CD14-positive monocyte (primary cell): ENCODE measurements around the gene C1orf185. TPM values are rescaled to one million over a fixed set of nuclear protein-coding genes. Genes with fewer than 3 reads are reported as not detected.

Source experiments
- DNase-seq, 3 donors: peaks; one replicate each; pipeline ENCODE4 v3.0.0-alpha.2; 2011 to 2022
- H2AFZ ChIP-seq: 2 replicates; pipeline ENCODE4 v1.6.0; 2012; ENCODE audit warnings: mild to moderate bottlenecking, low read depth, low read length, inconsistent platforms; ENCODE audit not compliant: insufficient read depth, poor library complexity, severe bottlenecking
- H3K27ac ChIP-seq, 2 donors: 1 replicate in 1 of 2; 2 replicates in 1 of 2; pipeline ENCODE4 v1.5.1; 2012 to 2013; ENCODE audit warnings: low read length in 2 of 2, control low read depth in 1 of 2, inconsistent platforms in 1 of 2, low read depth in 1 of 2, mild to moderate bottlenecking in 1 of 2
- H3K27me3 ChIP-seq, 2 donors: one replicate each; pipeline versions ENCODE4 v1.6.0 to v1.6.1; 2011 to 2013; ENCODE audit warnings: low read length in 2 of 2; ENCODE audit not compliant: control insufficient read depth in 2 of 2, insufficient read depth in 2 of 2
- H3K36me3 ChIP-seq, 2 donors: replicated peaks in 1 of 2; 1 replicate in 1 of 2; 2 replicates in 1 of 2; pipeline versions ENCODE4 v1.5.1 to v1.6.1; 2012 to 2013; ENCODE audit warnings: low read length in 2 of 2, control low read depth in 1 of 2, inconsistent platforms in 1 of 2, mild to moderate bottlenecking in 1 of 2; ENCODE audit not compliant: insufficient read depth in 2 of 2, control insufficient read depth in 1 of 2
- H3K4me1 ChIP-seq, 2 donors: 1 replicate in 1 of 2; 2 replicates in 1 of 2; pipeline versions ENCODE4 v1.5.1 to v1.6.1; 2012 to 2013; ENCODE audit warnings: low read length in 2 of 2, control low read depth in 1 of 2, inconsistent platforms in 1 of 2, mild to moderate bottlenecking in 1 of 2, moderate library complexity in 1 of 2; ENCODE audit not compliant: insufficient read depth in 2 of 2, control insufficient read depth in 1 of 2
- H3K4me2 ChIP-seq: replicated peaks from 2 replicates; pipeline ENCODE3; 2012; ENCODE audit warnings: low read length, moderate library complexity, mild to moderate bottlenecking; ENCODE audit not compliant: poor library complexity, severe bottlenecking; ENCODE audit errors: extremely low read depth
- H3K4me3 ChIP-seq, 3 experiments: fragments of 200-600 bp in 1 of 3; sonication (generic) in 1 of 3; replicated peaks in 1 of 3; 1 replicate in 2 of 3; 2 replicates in 1 of 3; pipeline ENCODE4 v1.5.1; 2011 to 2013; ENCODE audit warnings: low read length in 3 of 3, mild to moderate bottlenecking in 3 of 3, control low read depth in 2 of 3, low read depth in 2 of 3, inconsistent platforms in 1 of 3, moderate library complexity in 1 of 3
- H3K79me2 ChIP-seq: 2 replicates; pipeline ENCODE4 v1.6.0; 2012; ENCODE audit warnings: mild to moderate bottlenecking, control low read depth, inconsistent platforms, low read length, moderate library complexity; ENCODE audit not compliant: insufficient read depth
- H3K9ac ChIP-seq: 2 replicates; pipeline ENCODE4 v1.6.0; 2017; ENCODE audit warnings: low read length, mild to moderate bottlenecking; ENCODE audit not compliant: insufficient read depth, poor library complexity, severe bottlenecking
- H3K9me3 ChIP-seq, 2 donors: replicated peaks in 1 of 2; 1 replicate in 1 of 2; 2 replicates in 1 of 2; pipeline versions ENCODE4 v1.5.1 to v1.6.1; 2012 to 2013; ENCODE audit warnings: low read length in 2 of 2, control low read depth in 1 of 2; ENCODE audit not compliant: control insufficient read depth in 1 of 2, insufficient read depth in 1 of 2
- H4K20me1 ChIP-seq: 2 replicates; pipeline ENCODE4 v1.6.0; 2012; ENCODE audit warnings: mild to moderate bottlenecking, low read length, control low read depth, moderate library complexity; ENCODE audit not compliant: insufficient read depth
- H3K27ac Mint-ChIP-seq, 7 donors: one replicate each; pipeline ENCODE4 v1.8.0; 2020; ENCODE audit warnings: mild to moderate bottlenecking in 7 of 7, mixed read lengths in 7 of 7, moderate library complexity in 6 of 7, inconsistent platforms in 2 of 7
- H3K27me3 Mint-ChIP-seq, 3 donors: one replicate each; pipeline ENCODE4 v1.8.0; 2021 to 2022; ENCODE audit warnings: low read depth in 3 of 3, mild to moderate bottlenecking in 3 of 3, mixed read lengths in 3 of 3, moderate library complexity in 3 of 3, inconsistent platforms in 1 of 3
- H3K36me3 Mint-ChIP-seq, 2 donors: one replicate each; pipeline ENCODE4 v1.8.0; 2020; ENCODE audit warnings: mixed read lengths in 2 of 2, inconsistent platforms in 1 of 2, mild to moderate bottlenecking in 1 of 2
- H3K4me1 Mint-ChIP-seq: one replicate; pipeline ENCODE4 v1.8.0; 2020; ENCODE audit warnings: mild to moderate bottlenecking, mixed read lengths
- H3K4me3 Mint-ChIP-seq, 2 donors: one replicate each; pipeline ENCODE4 v1.8.0; 2020; ENCODE audit warnings: mild to moderate bottlenecking in 2 of 2, mixed read lengths in 2 of 2, moderate library complexity in 1 of 2
- H3K9me3 Mint-ChIP-seq, 7 donors: one replicate each; pipeline ENCODE4 v1.8.0; 2020 to 2022; ENCODE audit warnings: mixed read lengths in 7 of 7, mild to moderate bottlenecking in 6 of 7, moderate library complexity in 6 of 7, inconsistent platforms in 2 of 7
- CTCF ChIP-seq: fragments of 200-600 bp; IDR thresholded peaks from one replicate; pipeline ENCODE4 v1.8.0; 2022; ENCODE audit warnings: antibody characterized with exemption, mild to moderate bottlenecking
- WGBS: methylation state at CpG from one replicate; pipeline ENCODE4 v1.1.5; 2013; ENCODE audit warnings: missing lambda C conversion rate; ENCODE audit not compliant: insufficient coverage; 5-methylcytosine and 5-hydroxymethylcytosine counted together
- intact Hi-C, 2 donors: fragments of 100-400 bp; cut with micrococcal nuclease; formaldehyde crosslinking; loops; one replicate each; pipeline versions ENCODE4 v1.15.0 to v1.15.1; 2023
- polyA plus RNA-seq, 3 donors: library from polyadenylated mRNA; depleted of rRNA in 1 of 3; unstranded in 2 of 3; stranded (reverse) in 1 of 3; fragments of 300-500 nt in 2 of 3; fragments of >200 nt in 1 of 3; fragmentation: Illumina TruSeq in 2 of 3; gene quantifications; 1 replicate in 2 of 3; 2 replicates in 1 of 3; pipeline ENCODE4 v1.2.3, GENCODE V29; 2012 to 2021

The C1orf185 gene
- polyA plus RNA-seq, 3 donors = not detected

GRCh38 chr1:51086496-51087271 lies 15.3 kb upstream of the C1orf185 start:
- TF ChIP-seq CTCF = no peak
- no peak overlapping the region for H3K4me2 ChIP-seq
- no peak overlapping the region for H2AFZ ChIP-seq
- no peaks in the 10 kb centered on the region for H3K4me1 ChIP-seq
- WGBS = 93% methylated on average over 3 of the region's 3 CpGs
- DNase-seq = no peak
- Mint-ChIP-seq H3K27me3 (peaks cover 14 to 44% (median 27%) of the 10 kb centered on the region in 3 donors), H3K9me3 (peaks cover 0 to 9% (median 4%) of the 10 kb centered on the region in 7 donors), H3K4me3 (no peak overlapping the region), H3K36me3 (no peaks in the 10 kb centered on the region), H3K27ac (no peak overlapping the region), H3K4me1 (no peaks in the 10 kb centered on the region)
- no peaks in the 10 kb centered on the region for H4K20me1 ChIP-seq
- intact Hi-C loops = loop anchor here in 1 of 2 donors (5.0 kb wide), 1 partner anchor 101 kb away; no protein-coding TSS in a partner anchor
- no peaks in the 10 kb centered on the region for H3K9me3 ChIP-seq
- H3K4me3 ChIP-seq = no peak overlapping the region
- no peaks in the 10 kb centered on the region for H3K79me2 ChIP-seq
- H3K9ac ChIP-seq = no peak overlapping the region
- H3K27me3 ChIP-seq = peaks cover 2 to 22% of the 10 kb centered on the region in 2 donors
- H3K36me3 ChIP-seq = no peaks in the 10 kb centered on the region
- no peak overlapping the region for H3K27ac ChIP-seq

DNA sequence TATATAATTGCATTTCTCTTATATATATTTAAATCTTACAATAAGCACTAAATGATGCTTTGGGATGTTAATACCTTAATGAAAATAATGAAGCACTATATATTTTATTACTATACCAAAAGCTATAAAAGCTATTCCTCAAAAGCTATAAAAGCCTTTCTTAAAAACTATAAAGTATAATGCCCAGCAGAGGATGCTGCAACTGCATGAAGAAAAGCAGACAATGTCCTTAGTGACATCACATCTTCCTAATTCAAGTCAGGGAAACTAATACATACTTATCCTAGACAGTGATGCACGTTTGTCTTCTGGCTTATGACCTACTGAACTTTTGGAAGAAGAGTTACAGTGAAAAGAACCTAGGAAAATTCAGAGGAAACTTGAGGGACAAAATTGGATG lies 13.6 kb upstream of the C1orf185 start:
- Histone ChIP-seq H3K9me3 (no peaks in the 10 kb centered on the region), H3K4me2 (no peak overlapping the region), H3K4me3 (no peak overlapping the region), H3K27ac (no peak overlapping the region), H3K27me3 (peaks cover 1 to 19% of the 10 kb centered on the region in 2 donors), H3K4me1 (peaks cover 6 to 8% of the 10 kb centered on the region in 2 donors), H2AFZ (no peak overlapping the region), H3K79me2 (no peaks in the 10 kb centered on the region), H3K36me3 (no peaks in the 10 kb centered on the region), H4K20me1 (no peaks in the 10 kb centered on the region), H3K9ac (no peak overlapping the region)
- DNase-seq = peak; percentile 8 to 45 (median 30)
- H3K4me1 Mint-ChIP-seq = peaks cover 7% of the 10 kb centered on the region
- H3K36me3 Mint-ChIP-seq = no peaks in the 10 kb centered on the region
- H3K27me3 Mint-ChIP-seq = peaks cover 9 to 33% (median 23%) of the 10 kb centered on the region in 3 donors
- no peak overlapping the region for H3K4me3 Mint-ChIP-seq
- TF ChIP-seq CTCF = peak; percentile 69
- H3K9me3 Mint-ChIP-seq = peaks cover 0 to 13% (median 4%) of the 10 kb centered on the region in 7 donors
- no peak overlapping the region for H3K27ac Mint-ChIP-seq
- intact Hi-C loops = loop anchor here (2.0 to 5.0 kb wide), 2 partner anchors 99 to 102 kb away; no protein-coding TSS in a partner anchor
- WGBS = no CpG with 5 or more reads among the region's 1 CpG
